NCI-H1048 (cell line): Measurements from ENCODE around the gene EOMES.
"Not testable (repeated sequence)": the region's sequence is repeated elsewhere in the genome, so short reads cannot be mapped to it uniquely, and the experiment has no call there.

Source experiments
- DNase-seq: peaks from one replicate; lab custom pipeline; 2025; lab: John Stamatoyannopoulos, UW

EOMES gene

GRCh38 chr3:27721717-27722564, at the start of gene EOMES:
TSS of gene EOMES (minus strand) at chr3:27722323. CDS start at chr3:27722294, 29 bp downstream.
- DNase-seq: no peak

GRCh38 chr3:27770384-27770783, 48.3 kb upstream of the EOMES start:
- DNase-seq: not testable (repeated sequence)

- no peak for DNase-seq
These were observed 44.9 kb upstream of the EOMES start for GRCh38 chr3:27767000-27767399.

GRCh38 chr3:27758083-27758482, 36.0 kb upstream of the EOMES start:
- DNase-seq: no peak

- no peak for DNase-seq
These were observed 34.8 kb upstream of the EOMES start for GRCh38 chr3:27756877-27757276.

GRCh38 chr3:27752926-27753325, 30.8 kb upstream of the EOMES start:
- DNase-seq: no peak

DNA sequence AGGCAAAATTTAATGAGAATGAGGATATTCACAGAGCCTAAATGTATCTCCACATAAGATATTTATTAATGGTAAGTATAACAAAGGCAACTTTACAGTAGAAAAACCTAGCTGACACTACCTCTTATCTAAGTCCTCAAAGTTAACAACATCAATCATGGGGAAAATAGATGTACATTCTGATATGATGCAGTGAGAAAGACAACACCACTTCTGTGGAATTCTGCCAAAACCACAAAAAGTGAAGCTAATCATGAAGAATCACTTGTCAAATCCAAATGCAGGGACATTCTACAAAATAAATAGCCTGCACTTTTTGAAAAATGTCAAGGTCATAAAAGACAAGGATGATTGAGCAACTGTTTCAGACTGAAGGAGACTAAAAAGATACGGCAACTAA, 27.5 kb upstream of the EOMES start:
- DNase-seq: no peak

DNA sequence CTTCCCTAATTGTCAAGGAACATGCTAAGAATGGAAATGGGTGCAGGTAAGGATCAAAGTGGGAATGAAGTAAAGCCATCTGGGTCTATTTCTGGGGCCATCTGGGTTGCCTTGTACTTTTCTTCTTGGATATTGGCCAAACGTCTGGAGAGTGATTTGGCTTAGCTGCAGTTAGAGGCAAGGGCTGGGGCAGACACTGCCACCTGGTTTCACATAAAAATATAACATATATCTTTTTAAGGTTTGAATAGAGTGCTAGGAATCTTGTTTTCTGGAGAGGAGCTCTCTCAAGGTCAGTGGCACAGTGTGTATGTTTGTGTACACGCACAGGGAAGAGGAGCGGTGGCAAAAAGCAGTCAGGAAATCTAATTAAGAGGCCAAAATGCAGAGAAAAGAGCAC, 24.7 kb upstream of the EOMES start:
- DNase-seq: no peak

DNA sequence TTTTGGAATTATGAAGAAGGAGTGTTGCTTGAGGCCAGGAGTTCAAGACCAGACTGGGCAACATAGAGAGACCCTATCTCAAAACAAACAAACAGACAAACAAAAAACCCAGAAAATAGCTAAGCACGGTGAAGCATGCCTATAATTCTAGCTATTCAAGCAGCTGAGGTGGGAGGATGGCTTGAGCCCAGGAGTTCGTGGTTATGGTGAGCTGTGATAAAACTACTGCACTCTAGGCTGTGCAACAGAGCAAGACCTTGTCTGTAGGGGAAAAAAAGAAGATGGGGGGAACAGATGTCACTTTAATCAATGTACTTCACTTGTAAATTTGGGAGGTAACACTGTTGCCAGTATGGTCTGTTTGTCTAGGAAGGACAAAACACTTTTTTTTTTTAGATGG, 18.7 kb upstream of the EOMES start:
- no peak for DNase-seq

DNA sequence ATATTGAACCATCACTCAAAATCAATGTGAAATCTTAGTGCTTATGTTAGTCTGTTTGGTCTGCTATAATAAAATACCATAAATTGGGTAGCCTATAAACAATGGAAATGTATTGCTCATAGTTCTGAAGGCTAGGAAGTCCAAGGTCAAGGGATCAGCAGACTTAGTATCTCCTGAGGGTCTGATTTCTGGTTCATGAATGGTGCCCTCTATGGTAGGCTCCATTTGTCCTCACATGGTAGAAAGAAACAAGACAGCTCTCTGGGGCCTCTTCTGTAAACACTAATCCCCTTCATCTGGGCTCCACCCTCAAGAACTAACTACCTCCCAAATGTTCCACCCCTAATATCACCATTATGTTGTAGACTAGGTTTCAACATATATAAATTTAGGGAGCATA, 15.0 kb upstream of the EOMES start:
- DNase-seq: no peak

DNA sequence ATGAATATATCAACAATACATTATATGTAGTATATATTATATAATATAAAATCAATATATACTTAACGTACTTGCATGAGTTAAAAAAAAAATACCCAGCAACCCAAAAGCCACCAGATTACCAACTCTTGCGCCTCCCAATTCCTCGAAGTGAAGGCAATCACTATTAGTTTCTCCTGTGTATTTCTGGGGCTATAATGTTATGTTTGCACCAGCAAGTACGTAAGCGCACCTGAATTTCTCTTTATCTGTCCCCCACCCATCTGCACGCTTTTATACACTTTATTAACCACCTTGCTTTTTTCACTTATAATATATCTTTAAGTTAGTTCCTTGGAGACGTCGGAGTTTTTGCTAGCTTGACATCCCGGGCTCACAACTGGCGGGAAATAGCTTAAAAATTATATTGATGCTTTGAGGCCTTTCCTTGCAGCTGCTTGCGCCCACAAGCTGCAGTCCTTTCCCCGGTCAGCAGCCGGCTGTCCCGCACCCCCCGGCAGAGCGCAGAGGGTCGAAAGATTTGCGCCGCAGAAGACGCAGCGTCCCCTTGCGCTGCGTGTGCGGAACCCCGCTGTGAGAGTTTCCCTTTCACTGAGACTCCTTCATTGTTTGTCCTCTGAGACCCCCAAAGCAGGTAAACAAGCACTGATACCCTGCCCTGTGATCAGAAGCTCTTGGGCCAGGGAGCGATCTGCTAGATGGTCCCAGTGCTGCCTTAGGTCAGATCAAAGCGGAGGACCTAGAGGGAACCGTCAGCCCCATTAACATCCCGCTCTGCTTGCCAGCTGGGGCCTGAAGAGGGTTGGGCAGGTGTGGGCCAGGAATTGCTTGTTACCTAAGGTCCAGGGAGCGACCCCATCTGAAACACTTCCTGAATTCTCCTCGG, 8.9 kb upstream of the EOMES start:
- no peak for DNase-seq

GRCh38 chr3:27729748-27730611, 7.9 kb upstream of the EOMES start:
- no peak for DNase-seq

- no peak for DNase-seq
These were observed 7.2 kb upstream of the EOMES start for GRCh38 chr3:27729325-27729724.

- no peak for DNase-seq
These were observed 6.3 kb upstream of the EOMES start for GRCh38 chr3:27728195-27729087.

GRCh38 chr3:27726240-27726639, 4.1 kb upstream of the EOMES start:
- DNase-seq: no peak

DNA sequence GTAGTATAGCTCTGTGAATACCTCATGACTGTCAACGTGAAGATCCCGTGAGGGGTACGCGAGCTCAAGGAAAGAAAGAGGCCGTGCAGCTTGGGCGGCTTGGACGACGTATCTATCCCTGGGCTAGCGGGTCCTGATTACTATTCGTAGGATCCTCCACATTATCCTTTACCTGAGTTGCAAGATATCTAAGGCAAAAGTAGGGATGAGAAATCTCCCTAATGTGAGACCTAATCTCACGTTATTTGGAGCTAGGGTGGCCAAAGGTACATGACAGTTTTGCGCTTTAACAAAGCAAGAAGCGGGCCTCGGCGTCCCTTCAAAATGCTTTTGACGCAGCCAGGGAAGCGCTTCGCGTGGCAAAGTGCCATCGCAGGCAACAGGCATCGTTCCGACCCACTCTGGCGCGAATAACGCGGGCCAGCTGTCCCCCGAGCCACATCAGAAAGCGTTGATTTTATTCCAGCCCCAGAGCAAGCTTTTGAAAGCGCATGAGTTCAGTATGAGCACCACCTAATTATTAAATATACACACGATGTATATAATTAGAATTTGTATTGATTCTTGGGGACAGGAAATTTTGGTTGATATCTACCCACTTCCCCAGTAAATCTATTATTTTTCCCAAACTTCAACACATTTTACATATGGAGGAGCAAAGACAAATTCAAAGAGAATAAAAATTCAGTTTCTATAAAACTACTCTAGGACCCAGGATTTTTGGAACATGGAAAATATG, 2.5 kb upstream of the EOMES start:
- no peak for DNase-seq

DNA sequence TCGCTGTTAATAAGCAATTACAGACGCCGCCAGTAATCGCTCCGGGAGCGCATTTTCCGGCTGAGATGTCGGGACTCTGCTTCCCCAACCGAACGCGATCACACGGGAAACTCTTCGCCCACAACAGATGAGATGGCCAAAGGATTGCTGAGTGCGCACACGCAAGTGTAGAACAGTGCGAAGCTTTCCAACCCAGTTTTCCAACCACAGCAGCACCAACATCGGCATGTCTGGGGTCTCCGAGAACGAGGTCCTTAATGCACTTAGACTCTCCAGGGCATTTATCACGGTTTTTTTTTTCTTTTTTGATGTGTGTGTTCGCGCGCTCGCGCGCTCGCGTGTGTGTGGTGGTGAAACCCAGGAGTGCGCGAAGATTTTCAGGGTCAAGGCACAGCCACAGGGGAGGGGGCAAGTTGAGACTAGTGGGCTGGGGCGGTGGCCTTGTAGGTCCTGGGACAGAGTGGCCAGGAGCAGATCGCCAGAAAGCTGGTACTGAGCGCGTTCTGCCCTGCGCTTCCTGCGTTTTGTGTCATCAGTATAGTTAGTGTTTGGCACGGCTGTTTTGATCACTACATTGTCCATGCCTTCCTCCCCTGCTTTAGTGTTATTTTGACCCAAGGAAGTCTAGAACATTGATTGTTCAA, 1.8 kb upstream of the EOMES start:
- DNase-seq: no peak

DNA sequence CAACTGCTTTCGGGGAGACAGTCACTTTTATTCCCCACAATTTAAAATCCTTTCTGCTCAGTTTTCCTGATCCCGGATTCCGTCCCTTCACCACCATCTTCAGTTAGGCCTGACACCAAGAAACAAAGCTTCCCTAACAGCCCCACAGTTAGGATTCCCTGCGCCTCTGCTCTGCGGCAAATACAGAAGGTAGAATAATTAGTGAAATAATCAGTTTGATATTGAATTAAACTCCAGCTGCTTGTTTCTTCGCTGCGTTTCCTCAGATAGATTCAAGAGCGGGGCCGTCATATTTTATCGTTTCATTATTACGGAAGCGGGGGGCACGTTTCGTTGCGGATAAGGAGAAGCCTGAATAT, 1.3 kb upstream of the EOMES start:
- DNase-seq: no peak

GRCh38 chr3:27723001-27723445, 900 bp upstream of the EOMES start:
- DNase-seq: no peak
